Endothelial cell of umbilical vein (primary cell): ENCODE data around the gene CYP2S1. TPM values are rescaled to one million over a fixed set of nuclear protein-coding genes. Genes with fewer than 3 reads are reported as not detected.

Source experiments
- BruUV-seq: library from RNA; stranded (reverse); fragments of 400-500 nt; replicated peaks from 2 replicates; lab custom pipeline; 2021; lab: Mats Ljungman, UMichigan
- CTCF ChIA-PET: fragments of 300-600, 350-600 bp; sonication (Branson Sonifier 250); formaldehyde crosslinking; loops from one replicate; lab custom pipeline; 2021; ENCODE audit warnings: antibody characterized with exemption, inconsistent platforms; lab: Charles Lee
- POLR2A ChIA-PET: fragments of 300-600, 350-600 bp; sonication (Branson Sonifier 250); formaldehyde crosslinking; loops from one replicate; lab custom pipeline; 2021; ENCODE audit warnings: antibody characterized with exemption, inconsistent platforms; lab: Charles Lee
- DNase-seq: peaks from one replicate; pipeline ENCODE4 v3.0.0-alpha.2; 2011; ENCODE audit warnings: low read depth, low spot score
- FAIRE-seq: peaks from 2 replicates; lab custom pipeline; 2011; peaks lifted over from hg19 to GRCh38; lab: Jason Lieb, UNC
- H2AFZ ChIP-seq: 2 replicates; pipeline ENCODE4 v1.6.0; 2012; ENCODE audit warnings: low read depth, low read length, control low read depth, inconsistent platforms
- H3K27ac ChIP-seq: 2 replicates; pipeline ENCODE4 v1.5.1; 2011; ENCODE audit warnings: low read depth, mild to moderate bottlenecking, control low read depth, low read length, moderate library complexity; ENCODE audit not compliant: insufficient read depth
- H3K27me3 ChIP-seq, 2 experiments: 2 replicates each; pipeline versions ENCODE4 v1.6.0 to v1.6.1; 2011; ENCODE audit warnings: low read length in 2 of 2, mixed read lengths in 1 of 2; ENCODE audit not compliant: control insufficient read depth in 2 of 2, insufficient read depth in 2 of 2
- H3K36me3 ChIP-seq, 2 experiments: 2 replicates in 1 of 2; 3 replicates in 1 of 2; pipeline ENCODE4 v1.5.1; 2011; ENCODE audit warnings: low read length in 2 of 2, mild to moderate bottlenecking in 1 of 2, moderate library complexity in 1 of 2; ENCODE audit not compliant: control insufficient read depth in 2 of 2, insufficient read depth in 2 of 2; ENCODE audit errors: extremely low read depth in 1 of 2
- H3K4me1 ChIP-seq: 3 replicates; pipeline ENCODE4 v1.5.1; 2011; ENCODE audit warnings: mild to moderate bottlenecking, low read length; ENCODE audit not compliant: control insufficient read depth, insufficient read depth; ENCODE audit errors: extremely low read depth
- H3K4me2 ChIP-seq: 2 replicates; pipeline ENCODE4 v1.6.1; 2011; ENCODE audit warnings: low read length, control low read depth, mixed read lengths; ENCODE audit not compliant: insufficient read depth
- H3K4me3 ChIP-seq, 3 experiments: fragments of 200-600 bp in 1 of 3; sonication (generic), shearing (Covaris generic) in 1 of 3; replicated peaks in 1 of 3; 2 replicates each; pipeline ENCODE4 v1.5.1; 2011 to 2016; ENCODE audit warnings: control low read depth in 3 of 3, low read length in 3 of 3, mild to moderate bottlenecking in 2 of 3, inconsistent platforms in 1 of 3, low read depth in 1 of 3, moderate library complexity in 1 of 3; ENCODE audit not compliant: insufficient read depth in 1 of 3
- H3K79me2 ChIP-seq: 2 replicates; pipeline ENCODE4 v1.6.0; 2012; ENCODE audit warnings: low read length, inconsistent platforms; ENCODE audit not compliant: control insufficient read depth, insufficient read depth
- H3K9ac ChIP-seq: replicated peaks from 2 replicates; pipeline ENCODE3; 2011; ENCODE audit warnings: low read length, control low read depth; ENCODE audit not compliant: insufficient read depth; ENCODE audit errors: extremely low read depth
- H3K9me1 ChIP-seq: replicated peaks from 3 replicates; pipeline ENCODE4 v1.6.0; 2011; ENCODE audit warnings: mild to moderate bottlenecking, low read length; ENCODE audit not compliant: control insufficient read depth, insufficient read depth; ENCODE audit errors: extremely low read depth
- H3K9me3 ChIP-seq: replicated peaks from 2 replicates; pipeline ENCODE4 v1.5.1; 2012; ENCODE audit warnings: low read length, inconsistent platforms; ENCODE audit not compliant: control insufficient read depth, insufficient read depth
- H4K20me1 ChIP-seq: replicated peaks from 2 replicates; pipeline ENCODE3; 2011; ENCODE audit warnings: mild to moderate bottlenecking, low read length; ENCODE audit not compliant: control insufficient read depth, insufficient read depth; ENCODE audit errors: extremely low read depth
- CTCF ChIP-seq, 2 donors: IDR thresholded peaks; 1 replicate in 1 of 2; 2 replicates in 1 of 2; pipeline ENCODE4 v1.5.1; 2011; ENCODE audit warnings: low read length in 2 of 2, mild to moderate bottlenecking in 2 of 2, moderate library complexity in 2 of 2, control low read depth in 1 of 2, inconsistent platforms in 1 of 2, low read depth in 1 of 2; ENCODE audit not compliant: insufficient read depth in 1 of 2; ENCODE audit errors: extremely low read depth in 1 of 2
- EZH2 ChIP-seq: IDR thresholded peaks from 2 replicates; pipeline ENCODE4 v1.6.1; 2012; ENCODE audit warnings: borderline replicate concordance, low read depth, mild to moderate bottlenecking, moderate library complexity, low read length, inconsistent platforms; ENCODE audit not compliant: severe bottlenecking
- FOS ChIP-seq: IDR thresholded peaks from 2 replicates; pipeline ENCODE4 v1.6.1; 2011; ENCODE audit warnings: mild to moderate bottlenecking, low read length, moderate library complexity, borderline replicate concordance; ENCODE audit not compliant: insufficient read depth
- GATA2 ChIP-seq: IDR thresholded peaks from 2 replicates; pipeline ENCODE4 v1.7.0; 2011; ENCODE audit warnings: low read depth, mild to moderate bottlenecking, moderate library complexity, mixed read lengths, low read length; ENCODE audit not compliant: insufficient read length, insufficient read depth
- JUN ChIP-seq: IDR thresholded peaks from 2 replicates; pipeline ENCODE4 v1.6.1; 2011; ENCODE audit warnings: borderline replicate concordance, low read depth; ENCODE audit not compliant: insufficient read length, insufficient read depth
- MAX ChIP-seq: IDR thresholded peaks from 2 replicates; pipeline ENCODE4 v1.6.1; 2011; ENCODE audit not compliant: insufficient read depth, insufficient read length
- MYC ChIP-seq: IDR thresholded peaks from one replicate; pipeline ENCODE4 v1.6.1; 2011; ENCODE audit warnings: mild to moderate bottlenecking, low read depth, low read length
- POLR2A ChIP-seq: IDR thresholded peaks from 2 replicates; pipeline ENCODE4 v1.6.1; 2012; ENCODE audit warnings: low read depth, mild to moderate bottlenecking, control low read depth, low read length
- POLR2AphosphoS5 ChIP-seq: IDR thresholded peaks from 2 replicates; pipeline ENCODE4 v1.6.1; 2012; ENCODE audit warnings: low read depth, mild to moderate bottlenecking, control low read depth, low read length, moderate library complexity; ENCODE audit not compliant: insufficient read depth
- dilution Hi-C: fragments of 300-500 bp; cut with MboI; formaldehyde crosslinking; loops from one replicate; pipeline ENCODE4 v1.15.0; 2019; ENCODE audit warnings: low sequenced_read_pairs; ENCODE audit not compliant: extremely low pct_ligation_motif_present
- intact Hi-C: fragments of 100-400 bp; cut with micrococcal nuclease; formaldehyde crosslinking; loops from one replicate; pipeline ENCODE4 v1.10.0; 2022
- polyA plus RNA-seq, 4 experiments: library from polyadenylated mRNA; depleted of rRNA in 3 of 4; stranded (reverse) in 3 of 4; unstranded in 1 of 4; fragments of >200 nt; gene quantifications; 2 replicates each; pipeline versions ENCODE4 v1.2.1 to v1.2.3, GENCODE V29; 2011 to 2012; ENCODE audit warnings: missing spikeins in 1 of 4
- total RNA-seq: library from RNA; stranded (reverse); gene quantifications from 2 replicates; pipeline ENCODE4 v1.2.3, GENCODE V29; 2021

Gene CYP2S1
- total and polyA plus RNA-seq, 2 donors (not counting 3 experiments of a cell fraction or from before 2014, with no cell fraction given) = 0.98 to 4.5 TPM

DNA sequence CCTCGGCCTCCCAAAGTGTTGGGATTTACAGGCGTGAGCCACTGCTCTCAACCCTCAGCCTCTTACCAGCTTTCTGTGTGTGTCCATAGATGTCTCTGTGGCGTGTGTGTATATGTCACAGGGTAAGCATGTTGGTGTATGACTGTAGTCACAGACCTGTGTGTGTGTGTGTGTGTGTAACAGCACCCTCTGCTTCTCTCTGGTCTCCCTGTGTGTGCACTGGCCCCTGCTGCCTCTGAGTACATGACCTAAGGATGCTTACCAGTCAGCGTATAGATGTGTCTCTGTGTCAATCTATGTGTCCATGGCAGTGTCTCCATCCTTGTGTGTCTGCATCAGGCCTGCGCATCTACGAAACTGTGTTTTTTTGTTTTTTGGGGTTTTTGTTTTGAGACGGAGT lies 31.6 kb downstream of the CYP2S1 start:
- POLR2A ChIA-PET = no interaction called here
- no TSS peak for BruUV-seq
- Histone ChIP-seq H3K4me1 (peaks cover 55% of the 10 kb centered on the region), H3K27ac (peak overlapping the region; percentile 76), H3K36me3 (peaks cover 2 to 6% of the 10 kb centered on the region in 2 experiments), H3K9me1 (no peaks in the 10 kb centered on the region), H3K9ac (no peak overlapping the region), H2AFZ (no peak overlapping the region), H3K4me2 (no peak overlapping the region), H3K27me3 (no peaks in the 10 kb centered on the region), H3K79me2 (peaks cover 57% of the 10 kb centered on the region), H3K4me3 (no peak overlapping the region), H4K20me1 (no peaks in the 10 kb centered on the region), H3K9me3 (no peaks in the 10 kb centered on the region)
- peak; percentile 8 for FAIRE-seq
- no peak for TF ChIP-seq EZH2
- dilution Hi-C loops = no loop called here
- intact Hi-C loops = loop anchor here (1.0 to 5.0 kb wide), 3 partner anchors 38 to 98 kb away; no protein-coding TSS in a partner anchor
- CTCF ChIA-PET = interaction anchor here (3.9 to 4.0 kb wide), 2 partner anchors 21 to 38 kb away, joined by 29 to 33 read pairs; partner anchors contain the start of gene HNRNPUL1
- no peak for DNase-seq

DNA sequence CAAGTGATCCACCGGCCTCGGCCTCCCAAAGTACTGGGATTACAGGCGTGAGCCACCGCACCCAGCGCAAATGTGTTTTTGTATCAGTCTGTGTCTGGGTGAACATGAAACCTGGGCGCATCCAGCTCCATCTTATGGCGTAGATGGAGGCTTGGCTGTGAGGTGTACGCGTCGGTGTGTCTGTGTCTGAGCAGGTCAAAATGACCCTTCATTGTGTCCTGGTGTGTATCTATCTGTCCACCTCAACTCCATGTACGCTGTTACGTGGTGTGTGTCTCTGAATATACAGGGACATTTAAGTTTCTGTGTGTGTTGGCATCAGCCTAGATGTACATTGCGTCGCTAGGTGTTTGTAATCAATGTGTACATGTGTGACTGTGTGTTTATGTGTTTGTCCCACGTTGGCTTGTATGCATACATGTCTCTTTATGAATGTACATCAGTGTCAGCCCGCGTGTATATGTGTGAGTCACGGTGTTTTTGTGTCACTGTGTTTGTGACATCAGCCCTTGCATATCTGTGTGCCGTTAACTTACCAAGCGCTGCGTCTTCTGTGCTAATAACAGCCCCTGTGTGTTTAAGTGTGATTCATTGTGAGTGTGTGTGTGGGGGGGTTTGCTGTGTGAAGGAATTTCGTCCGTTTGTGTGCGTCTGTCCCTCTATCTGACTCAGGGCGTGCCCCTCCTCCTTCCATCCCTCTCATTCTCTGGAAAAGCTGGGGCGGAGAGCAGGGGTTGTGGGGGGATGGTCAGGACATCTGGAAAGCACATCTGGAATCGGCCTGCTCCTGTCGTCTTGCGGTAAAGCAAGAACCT lies 32.4 kb downstream of the CYP2S1 start:
- FAIRE-seq (peak; percentile 91), DNase-seq (peak; percentile 90)
- Histone ChIP-seq H3K9me3 (no peaks in the 10 kb centered on the region), H3K9me1 (no peaks in the 10 kb centered on the region), H3K27ac (peak overlapping the region; percentile 76), H3K79me2 (peaks cover 56% of the 10 kb centered on the region), H3K9ac (peak overlapping the region; percentile 59), H3K4me1 (peaks cover 53% of the 10 kb centered on the region), H3K4me2 (peak overlapping the region; percentile 80), H3K36me3 (peaks cover 2 to 6% of the 10 kb centered on the region in 2 experiments), H4K20me1 (no peaks in the 10 kb centered on the region), H3K4me3 (peak overlapping the region in 1 of 3 experiments; percentile 32), H2AFZ (no peak overlapping the region), H3K27me3 (no peaks in the 10 kb centered on the region)
- intact Hi-C loops (loop anchor here (1.0 kb wide), 1 partner anchor 37 kb away; no protein-coding TSS in a partner anchor), dilution Hi-C loops (no loop called here)
- CTCF ChIA-PET = interaction anchor here (3.9 to 4.0 kb wide), 2 partner anchors 21 to 38 kb away, joined by 29 to 33 read pairs; partner anchors contain the start of gene HNRNPUL1
- BruUV-seq = TSS peak; percentile 2
- POLR2A ChIA-PET = interaction anchor here (1.5 kb wide), 1 partner anchor 38 kb away, joined by 4 read pairs; the partner anchor contains the start of gene HNRNPUL1
- TF ChIP-seq POLR2A = peak; percentile 17
- no peak for TF ChIP-seq EZH2
- TF ChIP-seq POLR2AphosphoS5 = no peak
- TF ChIP-seq GATA2 = no peak
- TF ChIP-seq JUN = peak; percentile 77
- TF ChIP-seq MYC = peak; percentile 69
- TF ChIP-seq MAX = no peak
- TF ChIP-seq FOS = peak; percentile 96
- TF ChIP-seq CTCF (IDR thresholded peaks at IDR 0.05; ENCODE audit: extremely low read depth in 1 of 2, insufficient read depth in 1 of 2, low read depth in 1 of 2, low read length in 2 of 2) = no peak
